GM06990 (cell line): ENCODE data around the gene TMED1.

Source experiments
- DNase-seq: peaks from one replicate; pipeline ENCODE4 v3.0.0-alpha.2; 2011; ENCODE audit not compliant: insufficient read length; ENCODE audit errors: extremely low read depth
- H3K27me3 ChIP-seq: replicated peaks from 2 replicates; pipeline ENCODE4 v1.6.0; 2011; ENCODE audit warnings: low read length; ENCODE audit not compliant: control insufficient read depth, insufficient read depth
- H3K36me3 ChIP-seq: 2 replicates; pipeline ENCODE4 v1.5.1; 2011; ENCODE audit warnings: low read length; ENCODE audit not compliant: control insufficient read depth, insufficient read depth
- H3K4me3 ChIP-seq: replicated peaks from 2 replicates; pipeline ENCODE4 v1.5.1; 2011; ENCODE audit warnings: low read depth, mild to moderate bottlenecking, control low read depth, low read length
- TF ChIP-seq, protein P1 (sequence below): IDR thresholded peaks from 2 replicates; pipeline ENCODE4 v1.5.1; 2011; ENCODE audit warnings: low read length, control low read depth, mild to moderate bottlenecking, inconsistent platforms; ENCODE audit not compliant: insufficient read depth, poor library complexity, severe bottlenecking

Gene TMED1

DNA sequence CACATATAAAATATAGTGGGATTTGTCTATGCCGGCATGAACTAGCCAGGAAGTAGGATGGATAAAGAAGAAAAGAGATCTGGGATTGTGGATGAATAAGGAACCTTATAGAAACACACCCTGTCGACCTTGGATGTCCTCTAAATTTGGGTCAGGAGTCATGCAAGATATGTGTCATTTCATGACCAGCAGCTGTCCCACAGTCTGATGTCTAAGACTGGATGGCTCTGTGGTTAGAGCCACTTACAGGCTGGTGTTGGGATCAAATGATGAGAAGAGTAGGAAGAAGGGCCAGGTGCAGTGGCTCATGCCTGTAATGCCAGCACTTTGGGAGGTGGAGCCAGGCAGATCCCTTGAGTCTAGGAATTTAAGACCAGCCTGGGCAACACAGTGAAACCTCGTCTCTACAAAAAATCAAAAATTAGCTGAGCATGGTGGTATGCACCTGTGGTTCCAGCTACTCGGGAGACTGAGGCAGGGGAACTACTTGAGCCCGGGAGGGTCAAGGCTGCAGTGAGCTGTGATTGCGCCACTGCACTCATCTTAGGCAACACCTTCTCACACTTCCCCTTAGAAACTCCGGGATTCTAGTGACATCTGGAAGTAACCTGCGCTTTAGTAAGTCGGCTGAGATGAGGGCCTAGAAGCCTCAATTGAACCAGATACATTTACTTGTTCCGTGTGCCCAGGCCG, 30.8 kb downstream of the TMED1 start:
- no peaks in the 10 kb centered on the region for H3K27me3 ChIP-seq
- DNase-seq = no peak
- TF ChIP-seq, protein P1, sequence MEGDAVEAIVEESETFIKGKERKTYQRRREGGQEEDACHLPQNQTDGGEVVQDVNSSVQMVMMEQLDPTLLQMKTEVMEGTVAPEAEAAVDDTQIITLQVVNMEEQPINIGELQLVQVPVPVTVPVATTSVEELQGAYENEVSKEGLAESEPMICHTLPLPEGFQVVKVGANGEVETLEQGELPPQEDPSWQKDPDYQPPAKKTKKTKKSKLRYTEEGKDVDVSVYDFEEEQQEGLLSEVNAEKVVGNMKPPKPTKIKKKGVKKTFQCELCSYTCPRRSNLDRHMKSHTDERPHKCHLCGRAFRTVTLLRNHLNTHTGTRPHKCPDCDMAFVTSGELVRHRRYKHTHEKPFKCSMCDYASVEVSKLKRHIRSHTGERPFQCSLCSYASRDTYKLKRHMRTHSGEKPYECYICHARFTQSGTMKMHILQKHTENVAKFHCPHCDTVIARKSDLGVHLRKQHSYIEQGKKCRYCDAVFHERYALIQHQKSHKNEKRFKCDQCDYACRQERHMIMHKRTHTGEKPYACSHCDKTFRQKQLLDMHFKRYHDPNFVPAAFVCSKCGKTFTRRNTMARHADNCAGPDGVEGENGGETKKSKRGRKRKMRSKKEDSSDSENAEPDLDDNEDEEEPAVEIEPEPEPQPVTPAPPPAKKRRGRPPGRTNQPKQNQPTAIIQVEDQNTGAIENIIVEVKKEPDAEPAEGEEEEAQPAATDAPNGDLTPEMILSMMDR = no peak

DNA sequence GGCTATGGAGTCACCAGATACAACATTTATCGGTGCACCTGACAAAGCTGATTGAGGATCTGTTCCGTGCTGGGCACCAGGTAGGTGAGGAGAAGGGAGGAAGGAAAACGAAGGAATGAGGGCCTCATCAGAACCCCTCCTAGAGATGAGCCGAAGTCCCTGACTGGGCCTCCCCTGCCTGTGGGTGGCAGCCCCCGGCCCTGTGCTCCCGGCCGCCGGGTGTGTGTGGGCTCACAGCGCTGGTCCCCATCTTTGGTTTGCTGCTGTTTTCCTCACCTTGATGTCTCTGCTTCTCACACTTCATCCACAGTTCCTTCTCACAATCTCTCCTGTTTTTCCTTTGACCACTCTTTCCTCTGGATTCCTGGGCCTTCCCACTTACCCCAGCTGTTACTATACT, 32.8 kb downstream of the TMED1 start:
- Histone ChIP-seq H3K27me3 (no peaks in the 10 kb centered on the region), H3K4me3 (no peak overlapping the region), H3K36me3 (peaks cover 27% of the 10 kb centered on the region)
- TF ChIP-seq, protein P1 = no peak
- no peak for DNase-seq

More for the DNA sequence above, 30.8 kb downstream of the TMED1 start:
- peaks cover 36% of the 10 kb centered on the region for H3K36me3 ChIP-seq
- no peak overlapping the region for H3K4me3 ChIP-seq

GRCh38 chr19:10802479-10802878, 33.5 kb downstream of the TMED1 start:
- Histone ChIP-seq H3K36me3 (peaks cover 32% of the 10 kb centered on the region), H3K4me3 (no peak overlapping the region), H3K27me3 (no peaks in the 10 kb centered on the region)
- TF ChIP-seq, protein P1 = no peak
- DNase-seq = no peak

- TF ChIP-seq, protein P1 = no peak
- H3K27me3 ChIP-seq = no peaks in the 10 kb centered on the region
- DNase-seq = no peak
- H3K36me3 ChIP-seq = peaks cover 36% of the 10 kb centered on the region
- H3K4me3 ChIP-seq = no peak overlapping the region
These were observed 35.5 kb downstream of the TMED1 start for GRCh38 chr19:10800488-10800887.

DNA sequence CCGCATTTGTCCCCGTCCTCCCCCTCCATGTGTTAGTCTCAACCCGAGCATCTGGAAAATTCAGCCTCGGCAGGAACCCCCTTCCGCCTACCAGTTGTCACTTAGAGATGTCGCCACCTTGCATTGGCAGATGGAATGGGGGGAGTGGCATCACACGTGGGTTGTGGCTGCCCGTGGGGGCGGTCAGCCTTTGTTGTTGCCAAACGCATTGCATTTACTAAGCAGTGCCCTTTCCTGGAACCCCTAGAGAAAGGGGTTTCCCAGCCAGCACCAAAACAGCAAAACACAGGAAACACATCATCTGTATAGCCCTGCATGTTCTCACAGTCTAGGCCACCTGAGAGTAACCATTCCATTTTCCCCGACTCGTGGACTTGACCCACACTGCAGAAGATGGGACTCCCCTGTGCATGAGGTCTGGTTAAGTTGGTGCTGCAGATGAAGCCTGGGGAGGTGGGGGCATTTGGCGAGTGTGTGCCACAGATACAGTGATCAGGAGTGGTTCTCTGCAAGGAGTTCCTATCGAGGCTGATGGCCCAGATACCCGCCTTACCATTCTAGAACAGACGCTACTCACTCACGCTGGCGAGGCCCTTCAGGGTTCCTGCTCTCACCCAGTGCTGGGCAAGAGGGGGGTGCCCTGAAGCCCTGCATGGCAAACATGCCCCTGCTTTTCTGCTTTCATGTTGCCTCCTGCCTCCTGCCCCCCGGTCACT, 38.3 kb downstream of the TMED1 start:
- Histone ChIP-seq H3K36me3 (peaks cover 37% of the 10 kb centered on the region), H3K4me3 (no peak overlapping the region), H3K27me3 (no peaks in the 10 kb centered on the region)
- DNase-seq = no peak
- TF ChIP-seq, protein P1 = no peak
